NOMO-1 (cell line): Measurements from ENCODE around the gene THSD4.

Source experiments
- DNase-seq, 2 experiments: peaks; one replicate each; lab custom pipeline; 2025; ENCODE audit not compliant: unreplicated experiment in 2 of 2; lab: John Stamatoyannopoulos, UW

The THSD4 gene

DNA sequence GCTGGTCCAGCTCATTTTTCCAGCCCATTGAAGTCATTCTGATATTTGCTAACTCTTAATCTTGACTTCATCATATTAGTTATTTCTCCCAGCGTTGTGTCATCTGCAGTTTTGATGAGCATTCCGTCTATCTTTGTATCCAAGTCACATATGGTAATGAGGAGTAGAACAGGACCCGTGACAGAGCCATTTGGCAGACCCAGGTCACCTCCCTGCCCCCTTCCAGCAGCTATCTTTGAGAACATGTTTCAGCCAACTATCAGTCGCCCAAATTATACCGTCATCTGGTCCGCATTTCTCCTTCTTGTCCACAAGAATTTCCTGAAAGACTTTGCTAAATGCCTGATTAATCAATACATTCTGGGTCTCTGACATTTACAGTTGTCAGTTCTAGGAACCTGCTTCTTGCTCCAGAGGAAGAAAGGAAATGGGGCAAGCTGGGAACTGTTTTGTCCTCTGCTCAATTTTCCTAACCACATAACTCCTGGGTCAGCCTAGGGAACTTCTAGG is 347.9 kb downstream of the THSD4 start:
- no peak for DNase-seq

DNA sequence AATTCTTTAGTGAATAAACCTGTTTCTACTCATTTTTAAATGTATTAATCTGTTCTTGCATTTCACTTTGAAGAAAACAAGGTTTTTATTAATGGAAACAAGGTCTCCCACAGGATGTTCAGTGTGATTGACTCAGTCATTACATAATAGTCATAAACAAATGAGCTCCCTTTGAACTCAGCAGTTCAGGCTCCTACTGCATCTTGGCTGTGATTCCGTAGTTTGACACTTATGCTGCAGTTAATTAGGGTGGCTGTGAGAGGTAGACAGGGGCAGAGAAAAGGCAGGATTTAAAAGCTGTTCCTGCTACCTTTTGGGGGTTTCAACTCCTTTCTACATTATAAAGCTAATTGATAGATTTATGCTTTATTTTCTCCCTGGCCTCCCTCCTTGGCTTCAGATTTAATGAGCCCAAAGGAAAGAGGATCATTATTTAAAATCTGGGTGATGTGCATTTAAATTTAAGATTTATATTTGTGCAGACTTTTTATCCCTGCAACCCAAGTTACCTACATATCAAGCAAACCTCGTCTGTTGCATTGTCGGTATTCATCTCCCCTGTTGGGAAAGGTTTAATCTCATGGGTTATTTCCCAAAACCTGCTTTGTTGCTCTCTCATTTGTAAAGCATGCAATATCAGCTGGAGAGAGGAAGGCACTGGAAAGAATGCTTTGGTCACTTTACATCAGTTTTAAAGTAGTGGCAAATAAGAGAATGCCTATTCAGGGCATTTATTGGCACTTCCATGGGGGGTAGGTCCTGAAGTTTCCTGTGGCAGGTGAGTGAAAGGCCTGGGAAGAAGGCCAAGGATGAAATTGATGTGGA is 350.1 kb downstream of the THSD4 start:
- no peak for DNase-seq

DNA sequence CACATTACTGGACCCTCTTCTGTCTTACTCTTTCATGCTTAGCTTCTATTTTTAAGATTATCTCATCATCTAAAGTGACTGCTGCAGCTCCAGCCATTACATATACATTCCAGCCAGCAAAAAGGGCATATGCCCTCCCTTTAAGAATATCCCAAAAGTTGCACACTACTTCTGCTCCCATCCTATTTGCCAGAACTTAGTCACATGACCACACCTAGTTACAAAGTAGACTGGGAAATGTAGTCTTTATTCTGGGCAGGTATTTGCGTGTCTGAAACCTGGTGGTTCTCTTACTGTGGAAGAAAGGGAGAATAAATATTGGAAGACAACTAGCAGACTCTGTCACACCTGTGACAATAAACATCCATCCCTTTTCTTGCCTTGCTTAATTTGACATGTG is 353.4 kb downstream of the THSD4 start:
- no peak for DNase-seq

DNA sequence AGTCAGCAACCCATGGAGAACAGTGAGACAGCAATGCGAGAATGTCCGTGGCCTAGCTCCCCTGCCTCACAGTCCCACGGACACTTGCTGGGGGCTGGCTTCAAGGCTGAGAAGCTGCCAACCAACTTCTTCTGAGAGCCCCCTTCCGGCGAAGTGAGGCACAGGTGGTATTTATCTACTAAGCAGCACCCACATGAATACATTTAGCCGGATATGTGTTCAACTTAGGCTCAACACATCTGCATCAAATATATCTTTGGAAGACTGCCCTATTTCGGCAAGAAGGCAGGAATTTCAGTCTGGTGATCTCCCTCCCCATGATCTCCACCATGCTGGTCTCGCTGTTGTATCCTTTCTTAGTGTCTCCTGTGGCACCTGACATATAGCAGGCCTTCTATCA is 354.1 kb downstream of the THSD4 start:
- DNase-seq: no peak

DNA sequence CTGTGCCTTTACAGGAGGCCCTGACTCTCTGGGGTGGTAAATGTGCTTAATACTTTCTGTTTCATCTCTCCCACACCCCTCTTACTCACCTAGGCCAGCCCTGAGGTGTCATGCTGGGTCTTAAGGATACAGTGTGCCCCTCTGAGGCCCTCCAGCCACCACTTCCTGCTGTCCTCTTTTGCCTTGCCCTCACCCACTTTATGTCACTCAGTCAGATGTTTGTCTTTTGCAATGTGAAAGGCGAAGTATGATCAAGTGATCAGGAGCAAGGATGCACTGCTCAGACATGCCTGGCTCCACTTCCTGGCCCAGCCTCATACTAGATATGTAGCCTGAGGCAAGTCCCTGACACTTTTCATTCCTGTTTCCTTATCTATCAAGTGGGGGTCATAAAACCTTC is 356.1 kb downstream of the THSD4 start:
- DNase-seq: no peak

- no peak for DNase-seq
Measured at GRCh38 chr15:71472566-71472965, 357.3 kb downstream of the THSD4 start.

DNA sequence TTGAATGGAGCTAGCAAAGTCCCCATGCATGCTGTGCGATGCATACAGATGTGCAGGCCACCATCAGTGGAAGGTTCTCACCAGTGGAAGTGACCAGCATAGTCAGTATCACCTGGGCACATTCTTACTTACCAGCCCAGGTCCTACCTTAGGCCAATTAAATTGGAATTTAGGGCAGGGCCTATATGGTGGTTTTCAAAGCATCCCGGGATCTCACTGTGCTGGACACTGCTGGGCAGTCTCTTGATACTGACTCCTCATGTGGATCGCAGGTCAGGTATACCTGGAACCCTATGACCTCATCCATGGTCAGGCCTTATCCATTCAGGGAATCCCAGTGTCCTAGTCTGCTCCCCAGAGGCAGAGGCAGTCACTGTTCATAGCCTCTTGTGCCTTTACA is 358.5 kb downstream of the THSD4 start:
- no peak for DNase-seq

DNA sequence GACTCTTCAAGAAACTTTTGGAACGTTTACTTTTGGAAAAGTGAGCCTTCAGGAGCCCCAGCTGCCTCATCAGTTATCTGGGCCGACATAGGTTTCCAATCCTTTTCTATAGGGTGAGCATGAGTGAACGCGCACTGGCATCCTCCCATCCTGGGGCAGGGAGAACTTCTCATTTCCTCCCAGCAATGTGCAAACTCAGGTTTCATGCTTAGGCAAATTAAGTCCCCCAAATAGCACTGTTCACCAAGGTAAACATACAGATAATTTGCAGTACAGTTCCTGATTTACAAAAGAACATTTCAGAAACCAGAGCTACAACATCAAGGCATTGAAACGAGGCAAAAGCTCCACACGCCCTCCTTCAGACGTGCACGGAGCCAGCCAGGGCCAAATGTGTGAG is 361.6 kb downstream of the THSD4 start:
- DNase-seq: no peak

GRCh38 chr15:71480556-71480955 is 365.3 kb downstream of the THSD4 start:
- DNase-seq: no peak

DNA sequence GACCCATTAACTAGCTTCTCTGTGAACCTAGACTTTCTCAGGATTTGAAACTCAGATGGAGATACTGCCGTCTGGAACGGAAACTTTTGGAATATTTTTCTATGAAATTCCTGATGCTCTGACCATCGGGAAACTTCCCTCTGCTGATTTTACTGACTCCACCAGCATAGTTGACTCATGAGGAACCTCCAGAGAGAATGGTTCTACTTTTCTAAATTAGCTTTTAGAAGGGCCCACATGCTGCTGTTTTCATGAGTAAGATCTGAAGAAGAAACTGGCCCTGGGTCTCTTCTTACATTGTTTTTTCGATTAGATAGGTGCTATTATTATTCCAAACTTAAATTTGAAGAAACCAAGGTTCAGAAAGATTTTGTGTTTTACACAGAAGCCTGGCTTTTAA is 368.8 kb downstream of the THSD4 start:
- DNase-seq: no peak

- DNase-seq: no peak
Measured at GRCh38 chr15:71485094-71485693, 369.9 kb downstream of the THSD4 start.

GRCh38 chr15:71489570-71489969 is 374.3 kb downstream of the THSD4 start:
- DNase-seq: no peak

- DNase-seq: no peak
Measured at GRCh38 chr15:71493526-71493925, 378.3 kb downstream of the THSD4 start.

DNA sequence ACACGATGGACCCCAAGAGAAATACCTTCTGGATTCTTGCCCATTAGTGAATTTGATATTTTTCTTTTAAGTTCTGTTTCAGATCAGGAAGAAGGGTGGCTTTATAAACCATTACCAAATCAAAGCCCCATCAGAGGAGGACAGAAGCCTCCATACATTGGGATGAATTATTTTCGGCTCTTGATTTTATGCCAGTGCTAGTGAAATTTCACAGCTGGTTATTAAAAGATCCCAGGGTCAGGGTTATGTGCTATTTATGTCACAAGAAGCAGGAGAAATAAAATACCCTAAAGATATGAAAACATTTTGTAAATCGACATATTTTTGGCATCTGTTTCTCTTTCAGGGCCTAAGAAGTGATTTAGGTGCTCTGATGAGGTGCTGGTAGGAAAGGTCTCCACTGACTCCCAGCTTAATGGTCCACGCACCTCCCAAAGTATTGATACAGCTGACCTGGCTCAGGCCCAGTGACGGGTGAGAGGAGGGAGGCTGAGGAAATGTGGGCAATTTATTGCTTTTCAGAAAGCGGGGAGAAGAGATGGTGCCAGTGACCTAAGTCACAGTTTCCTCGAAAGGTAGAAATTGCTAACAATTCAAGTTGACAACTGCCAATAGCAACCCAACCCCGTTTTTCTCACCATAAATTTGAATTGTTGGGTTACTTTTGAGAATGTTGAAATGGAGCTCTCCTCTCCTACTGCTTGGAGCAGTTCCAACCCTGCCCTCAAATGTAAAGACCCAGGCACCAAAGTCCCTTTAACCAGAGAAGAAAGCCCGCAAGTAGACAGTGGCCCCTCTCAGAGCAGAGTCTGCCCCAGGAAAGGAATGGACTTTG is 379.5 kb downstream of the THSD4 start:
- no peak for DNase-seq

- DNase-seq: no peak
Measured at GRCh38 chr15:71495398-71495780, 380.1 kb downstream of the THSD4 start.

- DNase-seq: no peak
Measured at GRCh38 chr15:71496336-71496955, 381.2 kb downstream of the THSD4 start.

DNA sequence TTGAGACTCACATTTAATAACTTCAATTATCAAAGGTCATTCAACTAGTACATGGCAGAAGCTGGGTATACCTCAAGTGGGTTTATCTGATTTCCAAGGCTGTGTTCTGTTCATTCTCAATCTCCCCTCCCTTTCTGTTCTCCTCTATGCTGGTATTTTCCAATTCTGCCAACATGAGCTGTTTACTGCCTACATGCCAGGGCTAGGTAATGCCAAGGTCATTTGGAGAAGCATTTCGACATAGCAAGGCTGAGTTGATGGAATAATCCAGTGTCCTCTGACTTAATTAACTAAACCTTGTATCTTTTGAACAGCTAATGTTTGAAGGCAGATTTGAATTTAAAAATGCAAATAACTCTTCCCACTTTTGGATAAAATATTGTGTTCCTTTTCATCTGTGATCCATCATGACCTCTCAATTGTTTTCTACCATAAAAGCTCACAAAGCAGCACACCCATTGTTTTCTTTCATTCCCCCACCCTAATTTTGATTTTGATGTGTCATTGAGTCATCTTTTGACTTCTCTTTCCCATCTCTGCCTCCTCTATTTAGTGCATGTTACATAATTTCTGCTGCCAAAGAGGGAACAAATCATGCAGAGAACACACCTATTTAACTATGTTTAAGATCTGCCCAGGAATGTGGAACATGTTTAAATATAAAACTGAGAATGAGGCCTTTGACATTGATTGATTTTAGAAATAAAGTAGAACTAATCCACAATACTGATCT is 386.2 kb downstream of the THSD4 start:
- DNase-seq: no peak

- DNase-seq: no peak
Measured at GRCh38 chr15:71502077-71502432, 386.8 kb downstream of the THSD4 start.

- DNase-seq: no peak
Measured at GRCh38 chr15:71505962-71506361, 390.7 kb downstream of the THSD4 start.

- DNase-seq: no peak
Measured at GRCh38 chr15:71506946-71507345, 391.7 kb downstream of the THSD4 start.
